A549 (cell line): ENCODE measurements around the gene CPPED1. TPM values are rescaled to one million over a fixed set of nuclear protein-coding genes. Genes with fewer than 3 reads are reported as not detected.

Experiments
- ATAC-seq, 2 experiments: fragments of 200-7000 bp in 1 of 2; fragments of >200 bp in 1 of 2; cut with Nextera tagmentation in 1 of 2; cut with Tn5 transposase in 1 of 2; 3 replicates each; pipeline versions ENCODE4 v1.8.0 to v1.9.1; 2018 to 2020; ENCODE audit warnings: mild to moderate bottlenecking in 1 of 2, moderate library complexity in 1 of 2
- CTCF ChIA-PET: fragments of 300-600 bp; sonication (Branson Sonifier 250); formaldehyde crosslinking; extraction: SDS; loops from one replicate; lab custom pipeline; 2021; ENCODE audit warnings: antibody characterized with exemption, inconsistent platforms; lab: Yijun Ruan, JAX
- POLR2A ChIA-PET: fragments of 350-600 bp; formaldehyde crosslinking; extraction: SDS; loops from one replicate; lab custom pipeline; 2021; ENCODE audit warnings: antibody characterized with exemption, inconsistent platforms; lab: Yijun Ruan, JAX
- DNase-seq, 2 experiments: peaks; one replicate each; pipeline versions ENCODE4 v3.0.0 to v3.0.0-alpha.2; 2011 to 2016; ENCODE audit warnings: low read depth in 1 of 2, low spot score in 1 of 2
- FAIRE-seq: peaks from 2 replicates; lab custom pipeline; 2011; peaks lifted over from hg19 to GRCh38; lab: Jason Lieb, UNC
- H3K27ac ChIP-seq, 2 experiments: fragments of >200 bp; sonication (Bioruptor Twin); formaldehyde crosslinking; 3 replicates each; pipeline ENCODE4 v1.5.1; 2016 to 2017
- H3K4me1 ChIP-seq: fragments of >200 bp; sonication (Bioruptor Twin); formaldehyde crosslinking; 3 replicates; pipeline ENCODE4 v1.6.1; 2016
- H3K4me2 ChIP-seq: fragments of >200 bp; sonication (Bioruptor Twin); formaldehyde crosslinking; 3 replicates; pipeline ENCODE4 v1.6.1; 2016
- H3K4me3 ChIP-seq: fragments of >200 bp; sonication (Bioruptor Twin); formaldehyde crosslinking; 3 replicates; pipeline ENCODE4 v1.5.1; 2016
- H3K9me3 ChIP-seq: fragments of >200 bp; sonication (Bioruptor Twin); formaldehyde crosslinking; 3 replicates; pipeline ENCODE4 v1.6.1; 2016
- BHLHE40 ChIP-seq: IDR thresholded peaks from 2 replicates; pipeline ENCODE4 v1.6.1; 2012; ENCODE audit warnings: low read depth, low read length, inconsistent platforms
- CBX8 ChIP-seq: fragments of 200-600 bp; sonication (generic); IDR thresholded peaks from 2 replicates; pipeline ENCODE4 v1.6.1; 2016
- CEBPB ChIP-seq, 2 experiments: fragments of >200 bp in 1 of 2; sonication (Bioruptor Twin) in 1 of 2; formaldehyde crosslinking in 1 of 2; IDR thresholded peaks; 2 replicates each; pipeline ENCODE4 v1.6.1; 2012 to 2016
- CHD4 ChIP-seq: fragments of 200-600 bp; sonication (generic); IDR thresholded peaks from 2 replicates; pipeline ENCODE4 v1.6.1; 2016; ENCODE audit warnings: antibody characterized with exemption, mild to moderate bottlenecking, borderline replicate concordance
- EHF ChIP-seq: fragments of 250-450 bp; sonication (Bioruptor Pico); IDR thresholded peaks from 2 replicates; pipeline ENCODE4 v1.5.0; 2020; ENCODE audit warnings: mild to moderate bottlenecking
- ELK1 ChIP-seq: fragments of 150-350 bp; IDR thresholded peaks from 2 replicates; pipeline ENCODE4 v1.6.1; 2014; ENCODE audit warnings: low read depth, mild to moderate bottlenecking, low read length
- FOSB ChIP-seq: fragments of 250-450 bp; sonication (Bioruptor Pico); IDR thresholded peaks from 2 replicates; pipeline ENCODE4 v1.5.0; 2020; ENCODE audit warnings: mild to moderate bottlenecking, moderate library complexity
- HDAC2 ChIP-seq: fragments of 200-600 bp; sonication (generic); IDR thresholded peaks from 2 replicates; pipeline ENCODE4 v1.6.1; 2016
- HOXA7 ChIP-seq: fragments of 250-450 bp; sonication (Bioruptor Pico); IDR thresholded peaks from 2 replicates; pipeline ENCODE4 v1.5.0; 2020; ENCODE audit warnings: mild to moderate bottlenecking, moderate library complexity
- KDM1A ChIP-seq: fragments of 200-600 bp; sonication (generic); IDR thresholded peaks from 2 replicates; pipeline ENCODE4 v1.6.1; 2016; ENCODE audit warnings: low read depth, mild to moderate bottlenecking
- MAZ ChIP-seq: fragments of 150-350 bp; IDR thresholded peaks from 2 replicates; pipeline ENCODE4 v1.6.1; 2014; ENCODE audit warnings: antibody characterized with exemption, low read depth, low read length, borderline replicate concordance
- PHF8 ChIP-seq: fragments of 200-600 bp; sonication (generic); IDR thresholded peaks from 2 replicates; pipeline ENCODE4 v1.6.1; 2016; ENCODE audit warnings: low read depth, mild to moderate bottlenecking, antibody characterized with exemption, moderate library complexity, borderline replicate concordance
- POLR2AphosphoS2 ChIP-seq: conservative IDR thresholded peaks from 2 replicates; pipeline ENCODE4 v1.6.1; 2012; ENCODE audit warnings: low read length, improper control_type of control experiment, inconsistent platforms
- ZNF302 ChIP-seq: fragments of 250-450 bp; sonication (Bioruptor Pico); IDR thresholded peaks from 2 replicates; pipeline ENCODE4 v1.9.0; 2021; ENCODE audit warnings: inconsistent platforms, mild to moderate bottlenecking, moderate library complexity
- WGBS: methylation state at CpG from one replicate; pipeline ENCODE4 v1.1.6; 2017; ENCODE audit errors: missing lambda C conversion rate; 5-methylcytosine and 5-hydroxymethylcytosine counted together
- polyA plus RNA-seq, 4 experiments: library from polyadenylated mRNA; depleted of rRNA in 3 of 4; stranded (reverse); fragments of >200 nt; fragmentation: RNase III in 1 of 4; extraction: RNeasy Plus Mini Kit Qiagen cat#74134 plus additional on column Dnase treatment in 1 of 4; gene quantifications; 2 replicates in 3 of 4; 3 replicates in 1 of 4; pipeline ENCODE4 v1.2.3, GENCODE V29; 2011 to 2017

CPPED1 gene
- polyA plus RNA-seq, 2 of the 4 experiments (the other 2 are of a cell fraction), result 16.1 to 30.5 TPM

GRCh38 chr16:12784076-12784475 lies 19.6 kb downstream of the CPPED1 start:
- ChIA-PET CTCF (no interaction called here), POLR2A (no interaction called here)
- DNase-seq (peak in 1 of 2 experiments; percentile 13), FAIRE-seq (no peak), ATAC-seq (no peak)
- no peaks in the 10 kb centered on the region for H3K9me3 ChIP-seq
- H3K4me3 ChIP-seq, result no peak overlapping the region
- no peak overlapping the region for H3K27ac ChIP-seq
- TF ChIP-seq ZNF302 (CRISPR knock-in tag), result no peak
- H3K4me2 ChIP-seq, result no peak overlapping the region
- no peaks in the 10 kb centered on the region for H3K4me1 ChIP-seq

- DNase-seq (no peak), FAIRE-seq (no peak), ATAC-seq (no peak)
- CTCF ChIA-PET, result no interaction called here
- H3K4me2 ChIP-seq, result no peak overlapping the region
- 92% methylated on average over 8 of the region's 8 CpGs for WGBS
- H3K4me1 ChIP-seq, result no peaks in the 10 kb centered on the region
- H3K9me3 ChIP-seq, result no peaks in the 10 kb centered on the region
- TF ChIP-seq CBX8 (no peak), CHD4 (no peak), HDAC2 (no peak), MAZ (no peak), BHLHE40 (no peak), CEBPB (IDR thresholded peaks at IDR 0.05) (no peak)
- TF ChIP-seq, all 56 proteins: peak for 0
- H3K27ac ChIP-seq, result no peak overlapping the region
- H3K4me3 ChIP-seq, result no peak overlapping the region
- POLR2A ChIA-PET, result no interaction called here
Measured at GRCh38 chr16:12781777-12782176, 21.9 kb downstream of the CPPED1 start.

- 81% methylated on average over 2 of the region's 2 CpGs for WGBS
- Histone ChIP-seq H3K4me2 (no peak overlapping the region), H3K9me3 (no peaks in the 10 kb centered on the region), H3K4me3 (no peak overlapping the region), H3K27ac (no peak overlapping the region), H3K4me1 (no peaks in the 10 kb centered on the region)
- DNase-seq (no peak), FAIRE-seq (no peak), ATAC-seq (no peak)
- CTCF ChIA-PET, result interaction anchor here (0.6 kb wide), 1 partner anchor 18 kb away, joined by 3 read pairs; no protein-coding TSS in a partner anchor
- POLR2A ChIA-PET, result no interaction called here
- no peak for TF ChIP-seq FOSB (CRISPR knock-in tag)
Measured at GRCh38 chr16:12780467-12780866, 23.2 kb downstream of the CPPED1 start.

- Histone ChIP-seq H3K9me3 (no peaks in the 10 kb centered on the region), H3K4me1 (no peaks in the 10 kb centered on the region), H3K4me2 (no peak overlapping the region), H3K4me3 (no peak overlapping the region), H3K27ac (no peak overlapping the region)
- no peak for FAIRE-seq
- no peak for ATAC-seq
- TF ChIP-seq ELK1 (no peak), POLR2AphosphoS2 (no peak), PHF8 (no peak), HDAC2 (no peak), ZNF302 (CRISPR knock-in tag) (no peak), CHD4 (no peak), EHF (CRISPR knock-in tag) (no peak)
- ChIA-PET POLR2A (interaction anchor here (0.7 kb wide), 1 partner anchor 130 kb away, joined by 3 read pairs; no protein-coding TSS in a partner anchor), CTCF (no interaction called here)
- WGBS, result 94% methylated on average over 2 of the region's 2 CpGs
- no peak for DNase-seq
Measured at GRCh38 chr16:12778726-12779125, 25.0 kb downstream of the CPPED1 start.

GRCh38 chr16:12775656-12776236 lies 27.9 kb downstream of the CPPED1 start:
- CTCF ChIA-PET, result no interaction called here
- no peak for ATAC-seq

More at GRCh38 chr16:12775656-12776236, 27.9 kb downstream of the CPPED1 start:
- H3K9me3 ChIP-seq, result no peaks in the 10 kb centered on the region
- no peak overlapping the region for H3K4me2 ChIP-seq
- no peak overlapping the region for H3K4me3 ChIP-seq
- no peak for TF ChIP-seq KDM1A
- no peak for TF ChIP-seq HOXA7
- no peak for TF ChIP-seq CBX8
- no peak overlapping the region for H3K27ac ChIP-seq
- 93% methylated on average over 4 of the region's 4 CpGs for WGBS
- POLR2A ChIA-PET, result no interaction called here
- no peak for DNase-seq
- H3K4me1 ChIP-seq, result no peaks in the 10 kb centered on the region
- FAIRE-seq, result no peak
